Measurements from ENCODE around the gene NUP88. TPM values are rescaled to one million over a fixed set of nuclear protein-coding genes. Genes with fewer than 3 reads are reported as not detected.
"Not testable (repeated sequence)": the region's sequence is repeated elsewhere in the genome, so short reads cannot be mapped to it uniquely, and the experiment has no call there.

NUP88 gene
- total RNA-seq, 1 donor from 2014 or later = 40.4 TPM

GRCh38 chr17:5437721-5438317 is 18.4 kb upstream of the NUP88 start:
- intact Hi-C loops (cut with DNase I) = no loop called here
- H3K9me3 ChIP-seq = no peaks in the 10 kb centered on the region
- TF ChIP-seq, protein P1, sequence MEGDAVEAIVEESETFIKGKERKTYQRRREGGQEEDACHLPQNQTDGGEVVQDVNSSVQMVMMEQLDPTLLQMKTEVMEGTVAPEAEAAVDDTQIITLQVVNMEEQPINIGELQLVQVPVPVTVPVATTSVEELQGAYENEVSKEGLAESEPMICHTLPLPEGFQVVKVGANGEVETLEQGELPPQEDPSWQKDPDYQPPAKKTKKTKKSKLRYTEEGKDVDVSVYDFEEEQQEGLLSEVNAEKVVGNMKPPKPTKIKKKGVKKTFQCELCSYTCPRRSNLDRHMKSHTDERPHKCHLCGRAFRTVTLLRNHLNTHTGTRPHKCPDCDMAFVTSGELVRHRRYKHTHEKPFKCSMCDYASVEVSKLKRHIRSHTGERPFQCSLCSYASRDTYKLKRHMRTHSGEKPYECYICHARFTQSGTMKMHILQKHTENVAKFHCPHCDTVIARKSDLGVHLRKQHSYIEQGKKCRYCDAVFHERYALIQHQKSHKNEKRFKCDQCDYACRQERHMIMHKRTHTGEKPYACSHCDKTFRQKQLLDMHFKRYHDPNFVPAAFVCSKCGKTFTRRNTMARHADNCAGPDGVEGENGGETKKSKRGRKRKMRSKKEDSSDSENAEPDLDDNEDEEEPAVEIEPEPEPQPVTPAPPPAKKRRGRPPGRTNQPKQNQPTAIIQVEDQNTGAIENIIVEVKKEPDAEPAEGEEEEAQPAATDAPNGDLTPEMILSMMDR (IDR thresholded peaks at IDR 0.05) = no peak
- H3K27me3 ChIP-seq = no peaks in the 10 kb centered on the region
- peaks cover 43% of the 10 kb centered on the region for H3K36me3 ChIP-seq
- H3K4me3 ChIP-seq = peak overlapping the region; percentile 73
- peak overlapping the region; percentile 77 for H3K27ac ChIP-seq
- no peak for DNase-seq
- ATAC-seq = no peak
- H3K4me1 ChIP-seq = peaks cover 19% of the 10 kb centered on the region

GRCh38 chr17:5435781-5436315 is 16.4 kb upstream of the NUP88 start:
- H3K27ac ChIP-seq; DNase-seq; ATAC-seq; intact Hi-C loops (cut with DNase I); H3K9me3 ChIP-seq; H3K4me3 ChIP-seq; H3K27me3 ChIP-seq: not testable (repeated sequence)
- peaks cover 19% of the 10 kb centered on the region for H3K4me1 ChIP-seq
- peaks cover 62% of the 10 kb centered on the region for H3K36me3 ChIP-seq

DNA sequence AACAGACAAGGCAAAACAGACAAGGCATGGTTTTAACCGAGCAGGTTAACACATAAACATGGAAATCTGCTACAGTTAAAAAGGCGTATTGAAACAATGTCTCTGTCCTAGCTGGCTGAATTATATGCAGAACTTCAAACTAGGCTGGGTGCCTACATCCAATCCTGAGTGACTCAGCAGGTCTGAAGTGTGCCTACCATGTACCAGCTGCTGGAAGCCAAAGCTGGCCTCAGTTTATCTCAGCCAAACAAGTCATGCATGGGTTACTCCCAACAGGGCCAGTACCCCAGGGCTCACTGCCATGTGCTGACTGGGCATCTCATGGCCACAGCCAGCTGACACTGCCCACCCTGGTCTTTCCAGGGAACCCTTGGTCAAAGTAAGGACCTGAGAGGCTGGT is 15.5 kb upstream of the NUP88 start:
- ATAC-seq (no peak), DNase-seq (no peak)
- Histone ChIP-seq H3K4me3 (no peak overlapping the region), H3K4me1 (peaks cover 19% of the 10 kb centered on the region), H3K27ac (no peak overlapping the region), H3K9me3 (no peaks in the 10 kb centered on the region), H3K36me3 (peaks cover 69% of the 10 kb centered on the region), H3K27me3 (no peaks in the 10 kb centered on the region)
- TF ChIP-seq, protein P1 (IDR thresholded peaks at IDR 0.05) = no peak
- intact Hi-C loops (cut with DNase I) = no loop called here

- no peaks in the 10 kb centered on the region for H3K27me3 ChIP-seq
- H3K4me3 ChIP-seq = no peak overlapping the region
- ATAC-seq = no peak
- DNase-seq = no peak
- intact Hi-C loops (cut with DNase I) = no loop called here
- H3K27ac ChIP-seq = no peak overlapping the region
- TF ChIP-seq, protein P1 (IDR thresholded peaks at IDR 0.05) = no peak
- H3K4me1 ChIP-seq = peaks cover under 1% of the 10 kb centered on the region
- H3K9me3 ChIP-seq = no peaks in the 10 kb centered on the region
- H3K36me3 ChIP-seq = peaks cover 89% of the 10 kb centered on the region
These were observed 12.6 kb upstream of the NUP88 start for GRCh38 chr17:5431949-5432556.

DNA sequence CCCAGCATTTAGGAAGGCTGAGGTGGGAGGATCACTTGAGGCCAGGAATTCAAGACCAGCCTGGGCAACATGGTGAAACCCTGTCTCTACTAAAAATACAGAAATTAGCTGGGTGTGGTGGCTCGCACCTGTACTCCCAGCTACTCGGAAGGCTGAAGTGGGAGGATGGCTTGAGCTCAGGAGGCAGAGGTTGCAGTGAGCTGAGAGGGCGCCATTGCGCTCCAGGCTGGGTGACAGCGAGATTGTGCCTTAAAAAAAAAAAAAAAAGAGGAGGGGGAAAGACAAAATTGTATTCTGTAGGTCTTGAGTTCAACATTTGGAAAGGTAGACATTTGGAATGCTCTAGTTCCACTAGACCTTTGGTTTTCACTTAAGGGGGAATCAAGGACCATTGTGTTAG is 11.8 kb upstream of the NUP88 start:
- H3K4me3 ChIP-seq; ATAC-seq; DNase-seq; intact Hi-C loops (cut with DNase I); H3K27ac ChIP-seq; H3K9me3 ChIP-seq; H3K27me3 ChIP-seq; H3K4me1 ChIP-seq: not testable (repeated sequence)
- H3K36me3 ChIP-seq = peaks cover 92% of the 10 kb centered on the region

GRCh38 chr17:5430413-5430999 is 11.0 kb upstream of the NUP88 start:
- H3K36me3 ChIP-seq = peaks cover 98% of the 10 kb centered on the region
- ATAC-seq = peak; percentile 77
- no peaks in the 10 kb centered on the region for H3K4me1 ChIP-seq
- intact Hi-C loops (cut with DNase I) = no loop called here
- TF ChIP-seq, protein P1 (IDR thresholded peaks at IDR 0.05) = no peak
- H3K9me3 ChIP-seq = no peaks in the 10 kb centered on the region
- no peak overlapping the region for H3K4me3 ChIP-seq
- no peaks in the 10 kb centered on the region for H3K27me3 ChIP-seq
- DNase-seq = no peak
- H3K27ac ChIP-seq = peak overlapping the region; percentile 66

Measured in upper lobe of right lung (tissue), 1 donor.